ENCODE results near the gene HNRNPL.

DNA sequence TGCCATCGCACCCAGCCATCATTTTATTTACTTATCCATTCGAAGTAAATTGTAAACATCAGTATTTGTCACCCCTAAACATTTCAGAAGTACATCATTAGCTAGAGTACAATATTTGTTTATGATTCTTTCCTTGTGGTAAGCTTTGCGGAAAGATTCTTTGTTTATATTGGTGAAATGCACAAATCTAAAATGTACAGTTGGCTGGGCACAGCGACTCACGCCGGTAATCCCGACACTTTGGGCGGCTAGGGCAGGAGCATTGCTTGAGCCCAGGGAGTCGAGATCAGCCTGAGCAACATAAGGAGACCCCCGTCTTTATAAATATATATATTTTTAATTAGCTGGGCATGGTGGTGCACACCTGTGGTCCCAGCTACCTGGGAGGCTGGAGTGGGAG is 50.7 kb downstream of the HNRNPL start:
- TF ChIP-seq, protein P1, sequence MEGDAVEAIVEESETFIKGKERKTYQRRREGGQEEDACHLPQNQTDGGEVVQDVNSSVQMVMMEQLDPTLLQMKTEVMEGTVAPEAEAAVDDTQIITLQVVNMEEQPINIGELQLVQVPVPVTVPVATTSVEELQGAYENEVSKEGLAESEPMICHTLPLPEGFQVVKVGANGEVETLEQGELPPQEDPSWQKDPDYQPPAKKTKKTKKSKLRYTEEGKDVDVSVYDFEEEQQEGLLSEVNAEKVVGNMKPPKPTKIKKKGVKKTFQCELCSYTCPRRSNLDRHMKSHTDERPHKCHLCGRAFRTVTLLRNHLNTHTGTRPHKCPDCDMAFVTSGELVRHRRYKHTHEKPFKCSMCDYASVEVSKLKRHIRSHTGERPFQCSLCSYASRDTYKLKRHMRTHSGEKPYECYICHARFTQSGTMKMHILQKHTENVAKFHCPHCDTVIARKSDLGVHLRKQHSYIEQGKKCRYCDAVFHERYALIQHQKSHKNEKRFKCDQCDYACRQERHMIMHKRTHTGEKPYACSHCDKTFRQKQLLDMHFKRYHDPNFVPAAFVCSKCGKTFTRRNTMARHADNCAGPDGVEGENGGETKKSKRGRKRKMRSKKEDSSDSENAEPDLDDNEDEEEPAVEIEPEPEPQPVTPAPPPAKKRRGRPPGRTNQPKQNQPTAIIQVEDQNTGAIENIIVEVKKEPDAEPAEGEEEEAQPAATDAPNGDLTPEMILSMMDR (IDR thresholded peaks at IDR 0.05) = no peak
- no peak for TF ChIP-seq POLR2AphosphoS5 (IDR thresholded peaks at IDR 0.05; ENCODE audit: low read depth, low read length)
- TF ChIP-seq SIN3A (IDR thresholded peaks at IDR 0.05; ENCODE audit: borderline replicate concordance, insufficient read depth, low read depth, low read length) = no peak
- TF ChIP-seq, protein P2, sequence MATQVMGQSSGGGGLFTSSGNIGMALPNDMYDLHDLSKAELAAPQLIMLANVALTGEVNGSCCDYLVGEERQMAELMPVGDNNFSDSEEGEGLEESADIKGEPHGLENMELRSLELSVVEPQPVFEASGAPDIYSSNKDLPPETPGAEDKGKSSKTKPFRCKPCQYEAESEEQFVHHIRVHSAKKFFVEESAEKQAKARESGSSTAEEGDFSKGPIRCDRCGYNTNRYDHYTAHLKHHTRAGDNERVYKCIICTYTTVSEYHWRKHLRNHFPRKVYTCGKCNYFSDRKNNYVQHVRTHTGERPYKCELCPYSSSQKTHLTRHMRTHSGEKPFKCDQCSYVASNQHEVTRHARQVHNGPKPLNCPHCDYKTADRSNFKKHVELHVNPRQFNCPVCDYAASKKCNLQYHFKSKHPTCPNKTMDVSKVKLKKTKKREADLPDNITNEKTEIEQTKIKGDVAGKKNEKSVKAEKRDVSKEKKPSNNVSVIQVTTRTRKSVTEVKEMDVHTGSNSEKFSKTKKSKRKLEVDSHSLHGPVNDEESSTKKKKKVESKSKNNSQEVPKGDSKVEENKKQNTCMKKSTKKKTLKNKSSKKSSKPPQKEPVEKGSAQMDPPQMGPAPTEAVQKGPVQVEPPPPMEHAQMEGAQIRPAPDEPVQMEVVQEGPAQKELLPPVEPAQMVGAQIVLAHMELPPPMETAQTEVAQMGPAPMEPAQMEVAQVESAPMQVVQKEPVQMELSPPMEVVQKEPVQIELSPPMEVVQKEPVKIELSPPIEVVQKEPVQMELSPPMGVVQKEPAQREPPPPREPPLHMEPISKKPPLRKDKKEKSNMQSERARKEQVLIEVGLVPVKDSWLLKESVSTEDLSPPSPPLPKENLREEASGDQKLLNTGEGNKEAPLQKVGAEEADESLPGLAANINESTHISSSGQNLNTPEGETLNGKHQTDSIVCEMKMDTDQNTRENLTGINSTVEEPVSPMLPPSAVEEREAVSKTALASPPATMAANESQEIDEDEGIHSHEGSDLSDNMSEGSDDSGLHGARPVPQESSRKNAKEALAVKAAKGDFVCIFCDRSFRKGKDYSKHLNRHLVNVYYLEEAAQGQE (IDR thresholded peaks at IDR 0.05; ENCODE audit: insufficient read depth in 1 of 2, low read depth in 2 of 2, low read length in 1 of 2) = no peak

All from Panc1 (cell line).